ENCODE data around the gene CPXM2.

The CPXM2 gene

GRCh38 chr10:123860856-123861255 is 30.8 kb downstream of the CPXM2 start:
- Histone ChIP-seq H3K36me3 (peaks cover 0 to 5% (median 0%) of the 10 kb centered on the region in 3 donors), H3K9me3 (no peaks in the 10 kb centered on the region), H3K27me3 (no peaks in the 10 kb centered on the region), H3K4me1 (peaks cover 0 to 69% (median 40%) of the 10 kb centered on the region in 4 donors), H3K27ac (no peak overlapping the region), H3K4me3 (no peak overlapping the region)
- intact Hi-C loops (cut with DNase I; ENCODE audit: low total_unique reads): no loop called here
- TF ChIP-seq CTCF (IDR thresholded peaks at IDR 0.05): no peak
- DNase-seq: no peak

- H3K27me3 ChIP-seq: no peaks in the 10 kb centered on the region
- H3K4me1 ChIP-seq: peaks cover 0 to 69% (median 39%) of the 10 kb centered on the region in 4 donors
- no peak for TF ChIP-seq CTCF (IDR thresholded peaks at IDR 0.05)
- peaks cover 0 to 5% (median 0%) of the 10 kb centered on the region in 3 donors for H3K36me3 ChIP-seq
- no peak overlapping the region for H3K4me3 ChIP-seq
- intact Hi-C loops (cut with DNase I; ENCODE audit: low total_unique reads): no loop called here
- no peak for DNase-seq
- H3K9me3 ChIP-seq: no peaks in the 10 kb centered on the region
- no peak overlapping the region for H3K27ac ChIP-seq
Observed at GRCh38 chr10:123860209-123860608, 31.4 kb downstream of the CPXM2 start.

GRCh38 chr10:123859653-123860050 is 32.0 kb downstream of the CPXM2 start:
- no peak for TF ChIP-seq CTCF (IDR thresholded peaks at IDR 0.05)
- no peaks in the 10 kb centered on the region for H3K27me3 ChIP-seq
- no peak for DNase-seq
- no peak overlapping the region for H3K27ac ChIP-seq
- peaks cover 0 to 5% (median 0%) of the 10 kb centered on the region in 3 donors for H3K36me3 ChIP-seq
- H3K4me1 ChIP-seq: peaks cover 0 to 69% (median 38%) of the 10 kb centered on the region in 4 donors
- H3K4me3 ChIP-seq: no peak overlapping the region
- intact Hi-C loops (cut with DNase I; ENCODE audit: low total_unique reads): no loop called here
- no peaks in the 10 kb centered on the region for H3K9me3 ChIP-seq

GRCh38 chr10:123858907-123859652 is 32.5 kb downstream of the CPXM2 start:
- Histone ChIP-seq H3K4me3 (no peak overlapping the region), H3K27ac (peak overlapping the region in 1 of 2 donors; percentile 67), H3K36me3 (peaks cover 0 to 5% (median 0%) of the 10 kb centered on the region in 3 donors), H3K4me1 (peaks cover 0 to 67% (median 33%) of the 10 kb centered on the region in 4 donors), H3K9me3 (no peaks in the 10 kb centered on the region), H3K27me3 (no peaks in the 10 kb centered on the region)
- TF ChIP-seq CTCF (IDR thresholded peaks at IDR 0.05): no peak
- no peak for DNase-seq
- intact Hi-C loops (cut with DNase I; ENCODE audit: low total_unique reads): no loop called here

GRCh38 chr10:123858077-123858681 is 33.4 kb downstream of the CPXM2 start:
- peaks cover 0 to 67% (median 24%) of the 10 kb centered on the region in 4 donors for H3K4me1 ChIP-seq
- intact Hi-C loops (cut with DNase I; ENCODE audit: low total_unique reads): no loop called here

More at GRCh38 chr10:123858077-123858681, 33.4 kb downstream of the CPXM2 start:
- no peaks in the 10 kb centered on the region for H3K9me3 ChIP-seq
- no peak overlapping the region for H3K4me3 ChIP-seq
- no peaks in the 10 kb centered on the region for H3K27me3 ChIP-seq
- peak overlapping the region; percentile 47 to 67 for H3K27ac ChIP-seq
- peaks cover 0 to 5% (median 0%) of the 10 kb centered on the region in 3 donors for H3K36me3 ChIP-seq
- peak in 1 of 2 donors; percentile 78 for DNase-seq
- no peak for TF ChIP-seq CTCF (IDR thresholded peaks at IDR 0.05)

Measured in tibial artery (tissue), 4 donors.